ENCODE data around the gene ANXA2.

DNA sequence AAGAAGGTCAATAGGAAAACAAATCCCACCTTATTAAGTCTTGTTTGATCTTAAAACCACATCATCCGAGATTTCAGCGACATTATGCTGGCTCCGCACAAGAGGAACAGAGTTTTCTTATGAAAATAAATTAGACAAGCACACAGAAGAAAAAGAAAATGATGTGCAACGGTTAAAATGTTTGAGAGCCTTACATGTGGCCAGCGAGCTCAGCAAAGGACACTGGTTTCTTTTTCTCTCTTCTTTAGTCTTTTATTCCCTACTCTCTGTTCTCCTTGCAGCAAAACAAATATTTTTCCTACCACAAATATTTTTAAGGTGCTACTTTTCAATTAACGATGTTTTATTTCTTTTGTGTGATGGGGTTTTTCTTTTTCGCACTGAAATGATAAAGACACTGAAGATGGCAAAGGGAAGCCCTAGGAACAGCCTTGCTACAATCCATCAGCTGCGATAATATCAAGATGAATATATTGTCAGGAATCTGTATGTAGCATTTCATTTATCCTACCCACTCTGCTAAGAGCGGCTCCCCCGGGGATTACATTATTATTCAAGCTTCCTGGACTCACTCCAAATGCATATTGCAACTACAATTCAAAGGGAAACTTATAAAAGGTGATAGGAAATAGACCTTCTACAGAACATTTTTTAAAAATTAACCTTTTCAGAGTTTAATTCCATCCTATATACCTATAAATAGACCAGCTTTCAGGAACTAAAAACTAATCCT is 72.9 kb downstream of the ANXA2 start:
- TF ChIP-seq, protein P1, sequence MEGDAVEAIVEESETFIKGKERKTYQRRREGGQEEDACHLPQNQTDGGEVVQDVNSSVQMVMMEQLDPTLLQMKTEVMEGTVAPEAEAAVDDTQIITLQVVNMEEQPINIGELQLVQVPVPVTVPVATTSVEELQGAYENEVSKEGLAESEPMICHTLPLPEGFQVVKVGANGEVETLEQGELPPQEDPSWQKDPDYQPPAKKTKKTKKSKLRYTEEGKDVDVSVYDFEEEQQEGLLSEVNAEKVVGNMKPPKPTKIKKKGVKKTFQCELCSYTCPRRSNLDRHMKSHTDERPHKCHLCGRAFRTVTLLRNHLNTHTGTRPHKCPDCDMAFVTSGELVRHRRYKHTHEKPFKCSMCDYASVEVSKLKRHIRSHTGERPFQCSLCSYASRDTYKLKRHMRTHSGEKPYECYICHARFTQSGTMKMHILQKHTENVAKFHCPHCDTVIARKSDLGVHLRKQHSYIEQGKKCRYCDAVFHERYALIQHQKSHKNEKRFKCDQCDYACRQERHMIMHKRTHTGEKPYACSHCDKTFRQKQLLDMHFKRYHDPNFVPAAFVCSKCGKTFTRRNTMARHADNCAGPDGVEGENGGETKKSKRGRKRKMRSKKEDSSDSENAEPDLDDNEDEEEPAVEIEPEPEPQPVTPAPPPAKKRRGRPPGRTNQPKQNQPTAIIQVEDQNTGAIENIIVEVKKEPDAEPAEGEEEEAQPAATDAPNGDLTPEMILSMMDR (conservative IDR thresholded peaks at IDR 0.05; ENCODE audit: low read length) = no peak
- TF ChIP-seq EZH2phosphoT487 (IDR thresholded peaks at IDR 0.05; ENCODE audit: borderline replicate concordance, low read depth, low read length) = no peak
